Activated CD4-positive, alpha-beta T cell treated with anti-CD3 and anti-CD28 coated beads, Interleukin-2, Interleukin-4, amounts not matched to agents 100 ng/mL and 50 ng/mL, durations not matched to agents 16 hours and 8 hours (primary cell): Measurements from ENCODE around the gene RAN.
"Not testable (repeated sequence)": the region's sequence is repeated elsewhere in the genome, so short reads cannot be mapped to it uniquely, and the experiment has no call there.

Source experiments
- DNase-seq: peaks from one replicate; pipeline ENCODE4 v3.0.0-alpha.2; 2020; ENCODE audit warnings: low spot score

Gene RAN

GRCh38 chr12:130849561-130850417, 22.1 kb upstream of the RAN start:
- no peak for DNase-seq

- DNase-seq = no peak
These were observed 21.3 kb upstream of the RAN start for GRCh38 chr12:130850418-130851021.

- DNase-seq = no peak
These were observed 15.8 kb upstream of the RAN start for GRCh38 chr12:130856088-130856487.

DNA sequence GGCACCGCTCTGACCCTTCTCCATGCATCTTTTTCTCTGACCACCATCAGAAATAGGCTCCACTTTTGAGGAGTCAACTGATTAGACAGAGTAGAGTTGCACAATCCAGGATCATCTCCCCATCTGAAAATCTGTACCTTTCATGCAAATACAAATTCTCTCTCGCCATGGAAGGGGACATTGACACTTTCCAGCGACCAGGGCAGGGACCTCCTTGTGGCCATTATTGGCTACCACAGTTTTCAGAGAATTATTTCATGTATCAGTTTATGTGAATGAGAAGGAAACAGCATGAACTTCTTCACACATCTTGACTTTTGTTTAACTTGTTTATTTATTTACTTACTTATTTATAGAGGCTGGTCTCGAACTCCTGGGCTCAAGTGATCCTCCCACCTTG, 13.8 kb upstream of the RAN start:
- DNase-seq = no peak

GRCh38 chr12:130859161-130859560, 12.7 kb upstream of the RAN start:
- DNase-seq = no peak

DNA sequence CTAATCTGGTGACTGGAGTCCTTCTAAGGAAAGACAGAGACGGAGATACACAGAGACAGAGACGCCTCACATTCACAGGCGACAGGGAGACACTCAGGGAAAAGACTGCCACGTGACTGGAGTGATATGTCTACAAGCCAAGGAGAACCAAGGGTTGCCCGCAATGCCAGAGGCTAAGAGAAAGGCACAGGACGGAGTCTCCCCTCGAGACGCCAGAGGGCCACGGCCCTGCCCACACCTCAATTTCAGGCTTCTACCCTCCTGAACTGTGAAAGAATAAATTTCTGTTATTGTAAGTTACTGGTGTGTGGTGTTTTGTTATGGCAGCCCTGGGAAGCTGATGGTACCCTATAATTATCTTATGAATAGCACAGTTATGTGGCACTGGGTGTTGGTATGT, 11.6 kb upstream of the RAN start:
- no peak for DNase-seq

DNA sequence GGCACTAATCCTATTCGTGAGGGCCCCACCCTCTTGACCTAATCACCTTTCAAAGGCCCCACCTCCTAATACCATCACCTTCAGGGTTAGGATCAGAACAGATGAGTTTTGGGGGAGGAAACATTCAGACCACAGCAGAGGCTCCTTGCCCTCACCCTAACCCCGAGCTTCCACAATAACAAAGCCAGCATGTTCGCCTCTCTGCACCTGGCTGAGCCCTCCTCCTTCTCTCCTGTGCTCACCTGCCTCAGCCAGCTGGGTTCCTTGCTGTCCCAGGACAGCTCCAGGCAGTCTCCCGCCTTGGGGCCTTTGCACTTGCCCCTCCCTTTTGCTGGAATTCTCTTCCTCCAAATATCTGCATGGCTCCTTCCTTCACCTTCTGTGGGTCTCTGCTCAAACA, 9.7 kb upstream of the RAN start:
- no peak for DNase-seq

GRCh38 chr12:130862771-130863170, 9.1 kb upstream of the RAN start:
- DNase-seq = not testable (repeated sequence)

GRCh38 chr12:130863298-130863697, 8.6 kb upstream of the RAN start:
- no peak for DNase-seq

DNA sequence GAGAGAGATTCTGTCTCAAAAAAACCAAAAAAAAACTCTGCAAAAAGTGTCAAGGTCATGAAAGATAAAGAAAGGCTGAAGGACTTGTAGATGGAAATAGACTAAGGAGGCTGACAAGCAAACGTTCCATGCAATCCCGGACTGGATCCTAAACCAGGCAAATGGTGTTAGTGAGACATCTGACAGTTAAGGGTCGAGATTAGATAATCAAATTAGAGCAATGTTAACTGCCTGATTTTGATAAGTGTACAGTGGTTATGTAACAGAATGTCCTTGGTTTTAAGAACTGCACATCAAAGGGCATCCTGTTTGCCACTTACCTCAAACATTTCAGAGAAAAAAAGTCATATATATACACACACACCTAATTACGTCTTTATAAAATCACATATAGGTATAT, 3.5 kb upstream of the RAN start:
- DNase-seq = no peak

GRCh38 chr12:130870442-130871285, 1.2 kb upstream of the RAN start:
- DNase-seq = peak; percentile 84

- DNase-seq = no peak
These were observed 572 bp downstream of the RAN start for GRCh38 chr12:130872179-130873096.

- DNase-seq = no peak
These were observed 1.4 kb downstream of the RAN start for GRCh38 chr12:130873106-130873795.

- peak; percentile 68 for DNase-seq
These were observed 2.0 kb downstream of the RAN start for GRCh38 chr12:130873825-130874224.

GRCh38 chr12:130874696-130875095, 2.8 kb downstream of the RAN start:
- no peak for DNase-seq

DNA sequence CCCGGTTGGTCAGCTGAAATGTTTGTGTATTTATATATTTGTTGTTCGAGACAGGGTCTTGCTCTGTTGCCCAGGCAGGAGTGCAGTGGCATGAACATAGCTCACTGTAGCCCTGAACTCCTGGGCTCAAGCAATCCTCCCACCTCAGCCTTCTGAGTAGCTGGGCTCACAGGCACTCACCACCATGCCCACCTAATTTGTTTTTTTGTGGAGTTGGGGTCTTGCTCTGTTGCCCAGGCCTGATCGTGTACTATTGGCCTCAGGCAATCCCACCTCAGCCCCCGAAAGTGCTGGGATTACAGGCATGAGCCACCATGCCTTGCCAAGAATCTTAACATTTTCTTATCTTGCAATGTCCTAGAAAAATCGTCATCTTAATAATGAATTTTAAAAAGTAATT, 3.3 kb downstream of the RAN start:
- no peak for DNase-seq

DNA sequence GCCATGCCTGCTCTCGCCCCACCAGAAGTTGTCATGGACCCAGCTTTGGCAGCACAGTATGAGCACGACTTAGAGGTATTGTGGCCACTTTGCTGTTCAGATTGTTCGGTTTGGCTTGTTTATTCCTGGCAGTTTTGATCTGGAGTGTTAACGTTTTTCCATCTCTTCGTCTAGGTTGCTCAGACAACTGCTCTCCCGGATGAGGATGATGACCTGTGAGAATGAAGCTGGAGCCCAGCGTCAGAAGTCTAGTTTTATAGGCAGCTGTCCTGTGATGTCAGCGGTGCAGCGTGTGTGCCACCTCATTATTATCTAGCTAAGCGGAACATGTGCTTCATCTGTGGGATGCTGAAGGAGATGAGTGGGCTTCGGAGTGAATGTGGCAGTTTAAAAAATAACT, 3.8 kb downstream of the RAN start:
- DNase-seq = not testable (repeated sequence)

DNA sequence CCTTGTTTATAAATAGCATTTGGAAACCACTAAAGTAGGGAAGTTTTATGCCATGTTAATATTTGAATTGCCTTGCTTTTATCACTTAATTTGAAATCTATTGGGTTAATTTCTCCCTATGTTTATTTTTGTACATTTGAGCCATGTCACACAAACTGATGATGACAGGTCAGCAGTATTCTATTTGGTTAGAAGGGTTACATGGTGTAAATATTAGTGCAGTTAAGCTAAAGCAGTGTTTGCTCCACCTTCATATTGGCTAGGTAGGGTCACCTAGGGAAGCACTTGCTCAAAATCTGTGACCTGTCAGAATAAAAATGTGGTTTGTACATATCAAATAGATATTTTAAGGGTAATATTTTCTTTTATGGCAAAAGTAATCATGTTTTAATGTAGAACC, 4.4 kb downstream of the RAN start:
- no peak for DNase-seq

DNA sequence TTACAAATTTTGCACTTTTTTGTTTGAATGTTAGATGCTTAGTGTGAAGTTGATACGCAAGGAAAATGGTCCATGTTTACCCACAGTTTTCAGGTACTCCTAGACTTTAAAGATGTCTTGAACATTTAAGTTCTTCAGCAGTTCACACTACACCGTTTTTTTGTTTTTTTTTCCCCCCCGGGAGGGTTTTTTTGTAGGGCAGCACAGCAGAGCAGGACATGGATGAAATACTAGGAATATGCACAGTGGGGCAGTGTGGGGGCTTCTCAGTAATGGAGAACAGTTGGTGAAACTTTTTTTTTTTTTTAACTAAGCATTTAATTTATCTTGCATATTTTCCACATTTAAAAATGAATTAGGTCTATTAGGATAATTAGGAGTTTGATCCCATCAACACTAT, 4.9 kb downstream of the RAN start:
- DNase-seq = no peak

GRCh38 chr12:130877333-130877732, 5.5 kb downstream of the RAN start:
- DNase-seq = no peak
